ENCODE results near the gene PADI6.

DNA sequence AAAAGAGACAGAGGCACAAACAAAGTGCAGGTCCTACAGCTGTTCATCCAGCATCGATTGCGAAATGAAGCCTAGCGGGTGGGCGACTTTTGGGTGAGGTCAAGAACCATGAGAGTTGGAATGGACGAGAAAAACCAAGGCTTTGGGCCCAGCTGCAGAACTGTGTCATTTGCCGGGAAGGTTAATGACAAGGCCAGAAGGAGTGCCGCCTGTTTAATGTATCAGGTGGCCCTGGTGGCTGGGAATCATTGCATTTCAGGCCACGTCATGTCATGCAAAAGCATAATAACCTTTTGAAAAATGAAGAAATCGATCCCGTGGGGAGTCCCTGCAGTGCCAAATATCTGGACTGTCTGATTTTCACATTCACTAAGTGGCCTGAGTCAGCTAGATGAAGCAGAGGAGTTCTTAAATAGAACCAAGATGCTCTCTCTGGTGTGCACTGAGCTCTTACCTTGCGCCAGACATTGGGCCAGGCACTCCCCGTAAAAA, 75.6 kb downstream of the PADI6 start:
- TF ChIP-seq POLR2A (IDR thresholded peaks at IDR 0.05), result no peak
- TF ChIP-seq CTCF (IDR thresholded peaks at IDR 0.05), result no peak
